GM21526 (cell line): ENCODE results near the gene TLE2.
"Not testable (repeated sequence)": the region's sequence is repeated elsewhere in the genome, so short reads cannot be mapped to it uniquely, and the experiment has no call there.

ENCODE experiments used
- ATAC-seq: cut with Tn5 transposase; IDR thresholded peaks from one replicate; pipeline ENCODE4 v1.9.1; 2021; ENCODE audit warnings: moderate library complexity; ENCODE audit not compliant: unreplicated experiment, low FRiP score

The TLE2 gene

DNA sequence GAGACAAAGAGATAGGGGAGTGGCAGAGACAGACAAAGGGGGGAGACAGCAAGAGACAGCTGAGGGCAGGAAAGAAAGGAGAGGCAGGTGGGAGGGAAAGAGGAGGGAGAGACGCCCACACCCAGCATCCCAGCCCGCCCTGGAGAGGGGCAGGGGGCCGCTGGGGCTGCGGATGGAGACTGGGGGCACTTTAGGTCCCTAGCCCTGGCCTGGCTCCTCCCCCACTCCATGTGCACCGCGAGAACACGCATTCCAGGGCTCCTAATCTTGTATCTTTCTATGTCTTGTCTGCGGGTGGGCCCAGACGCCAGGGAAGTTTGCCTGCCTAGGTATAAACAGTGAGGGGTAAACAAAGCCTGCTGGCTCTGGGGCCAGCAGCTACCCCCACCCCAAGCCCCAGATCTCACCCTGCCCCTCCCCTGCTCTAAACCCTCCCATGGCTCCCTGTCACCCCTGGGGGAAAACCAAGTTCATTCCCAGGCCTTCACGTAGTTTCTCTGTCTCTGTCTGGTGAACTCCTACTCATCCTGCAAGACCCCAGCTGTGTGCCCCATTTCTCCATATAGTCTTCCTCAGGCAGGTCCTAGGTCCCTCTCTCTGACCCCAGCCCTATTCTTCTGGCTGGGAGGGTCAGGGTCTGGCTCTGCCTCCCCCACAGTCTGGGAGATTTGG is 27.5 kb upstream of the TLE2 start:
- ATAC-seq: no peak

DNA sequence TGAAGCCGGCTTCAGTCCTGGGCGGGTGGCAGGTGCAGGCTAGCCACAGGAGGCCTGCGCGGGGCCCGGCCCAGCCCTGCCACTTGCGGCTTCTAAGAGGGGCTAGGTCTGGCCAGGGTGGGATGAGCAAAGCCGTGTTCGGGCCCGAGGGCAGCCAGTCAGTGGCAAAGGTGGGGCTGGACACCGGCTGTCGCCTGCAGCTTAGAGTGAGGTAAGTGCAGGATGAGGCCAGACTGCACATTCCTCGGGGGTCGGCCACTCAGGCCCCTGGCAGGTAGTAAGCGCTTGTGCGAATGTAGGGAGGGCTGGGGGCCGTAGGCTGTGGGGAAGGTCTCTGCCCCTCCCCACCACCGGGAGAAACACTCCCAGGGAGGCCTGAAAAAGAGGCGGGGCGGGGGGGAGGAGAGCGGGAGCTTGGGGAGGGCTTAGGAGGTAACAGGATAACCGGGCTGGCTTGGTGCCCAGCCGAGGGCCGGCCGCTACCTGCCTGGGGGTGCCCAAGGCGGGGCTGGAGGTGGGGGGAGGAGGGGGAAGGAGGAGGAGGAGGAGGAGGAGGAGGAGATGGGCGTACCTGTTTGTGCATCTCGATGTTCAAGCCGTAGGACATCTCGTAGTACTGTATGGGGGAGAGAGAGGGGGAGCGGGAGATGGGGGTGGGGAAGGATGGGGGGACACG is 26.8 kb upstream of the TLE2 start:
- ATAC-seq: no peak

DNA sequence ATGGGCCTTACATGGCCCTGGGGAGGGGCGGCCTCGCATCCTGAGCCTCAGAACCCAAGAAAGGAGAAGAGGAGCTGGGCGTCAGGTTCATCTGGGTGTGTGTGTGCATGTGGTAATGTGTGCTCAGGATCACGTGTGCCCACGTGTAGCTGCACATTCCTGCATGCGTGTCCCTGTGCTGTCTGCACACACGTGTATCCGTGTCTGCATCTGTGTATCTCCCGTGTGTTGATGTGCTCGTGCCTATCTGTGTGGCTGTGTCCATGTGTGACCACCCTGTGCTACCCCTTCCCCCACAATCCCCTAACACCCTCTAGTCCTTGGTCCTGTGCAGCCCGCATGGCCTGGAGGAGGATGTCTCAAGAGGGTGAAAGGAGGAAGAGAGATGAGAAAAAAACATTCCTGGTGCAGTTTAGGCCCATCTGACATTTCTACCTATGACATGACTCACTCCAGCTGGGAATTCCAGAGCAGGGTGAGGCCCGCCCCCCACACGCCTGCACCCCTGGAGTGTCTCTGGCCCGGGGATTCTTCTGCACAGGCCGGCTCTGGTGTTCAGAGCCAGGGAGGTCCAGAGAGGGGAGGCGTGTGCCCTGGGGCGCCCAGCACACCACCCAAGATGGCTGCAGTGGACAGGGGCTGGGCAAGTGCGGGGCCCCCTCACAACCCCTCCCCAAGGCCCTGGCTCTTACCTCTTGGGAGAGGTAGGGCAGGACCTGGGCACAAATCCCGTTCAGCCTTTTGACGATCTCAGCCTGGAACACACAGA is 26.1 kb upstream of the TLE2 start:
- ATAC-seq: no peak

DNA sequence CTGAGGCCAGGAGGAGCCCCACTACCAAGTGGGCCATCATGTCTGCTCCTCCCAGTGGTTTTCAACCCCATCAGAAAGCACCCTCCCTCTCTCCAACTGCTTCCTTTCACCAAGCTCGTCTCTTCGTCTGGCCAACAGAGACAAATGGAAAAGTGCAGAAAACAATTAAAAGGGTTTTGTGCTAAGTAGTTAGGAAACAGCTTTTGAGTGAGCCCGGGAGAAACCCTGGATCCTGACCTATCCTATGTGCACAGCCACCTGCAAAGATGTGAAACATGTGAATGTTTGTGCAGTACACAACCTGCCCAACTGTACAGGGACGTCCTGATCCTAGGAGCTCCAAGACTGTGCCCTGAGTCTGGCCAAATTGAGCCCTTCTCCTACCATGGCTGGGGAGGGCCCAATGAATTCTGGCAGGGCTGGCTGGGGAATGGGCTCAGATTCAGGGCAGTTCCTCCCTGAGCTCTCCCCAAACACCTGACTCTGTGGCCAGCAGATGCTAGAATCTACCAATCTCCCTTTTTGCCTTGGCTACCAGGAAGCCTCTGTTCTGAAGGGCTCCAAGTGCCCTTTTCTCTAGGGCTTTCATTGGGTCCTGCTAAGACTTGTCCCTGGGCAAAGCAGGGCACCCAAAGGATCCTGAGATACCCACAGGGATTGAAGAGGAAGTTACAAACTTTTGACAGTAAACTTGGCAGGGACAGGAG is 25.3 kb upstream of the TLE2 start:
- no peak for ATAC-seq

DNA sequence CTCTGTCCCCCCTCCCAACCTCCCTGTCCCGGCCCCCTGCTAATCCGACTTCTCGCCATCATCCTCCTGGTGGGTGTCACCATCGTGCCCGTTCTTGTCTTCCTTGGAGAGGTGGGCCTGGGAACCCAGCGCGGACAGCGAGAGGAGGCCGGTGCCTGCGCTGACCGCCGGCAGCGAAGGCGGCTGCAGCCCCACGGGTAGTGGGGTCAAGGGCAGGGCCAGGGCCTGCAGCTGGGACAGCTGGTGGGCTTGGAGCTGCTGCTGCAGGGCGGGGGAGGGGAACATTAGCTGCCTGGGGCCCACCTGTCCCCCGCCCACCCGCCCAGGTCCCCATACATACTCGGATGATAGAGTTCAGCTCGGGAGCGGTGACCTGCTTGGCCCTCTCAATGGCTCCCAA is 24.7 kb upstream of the TLE2 start:
- ATAC-seq: no peak

DNA sequence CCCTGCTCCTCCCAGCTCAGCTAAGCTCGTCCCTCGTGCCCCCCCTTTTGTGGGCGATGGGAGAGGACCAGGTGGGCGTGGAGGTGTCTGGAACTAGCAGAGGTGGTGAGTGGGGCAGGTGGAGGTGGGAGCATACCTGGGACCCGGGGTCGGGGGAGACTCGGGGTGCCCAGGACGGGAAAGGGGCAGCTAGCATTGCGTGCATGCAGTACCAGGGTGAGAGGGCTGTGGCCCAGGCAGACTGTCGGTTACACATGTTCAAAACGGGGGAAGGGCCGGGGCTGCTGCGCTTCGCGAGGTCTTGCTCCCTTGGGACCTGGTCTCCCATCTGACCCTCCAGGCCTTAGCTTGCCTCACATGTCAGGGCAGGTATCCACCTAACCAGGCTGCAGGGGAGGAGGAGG is 24.1 kb upstream of the TLE2 start:
- ATAC-seq: no peak

DNA sequence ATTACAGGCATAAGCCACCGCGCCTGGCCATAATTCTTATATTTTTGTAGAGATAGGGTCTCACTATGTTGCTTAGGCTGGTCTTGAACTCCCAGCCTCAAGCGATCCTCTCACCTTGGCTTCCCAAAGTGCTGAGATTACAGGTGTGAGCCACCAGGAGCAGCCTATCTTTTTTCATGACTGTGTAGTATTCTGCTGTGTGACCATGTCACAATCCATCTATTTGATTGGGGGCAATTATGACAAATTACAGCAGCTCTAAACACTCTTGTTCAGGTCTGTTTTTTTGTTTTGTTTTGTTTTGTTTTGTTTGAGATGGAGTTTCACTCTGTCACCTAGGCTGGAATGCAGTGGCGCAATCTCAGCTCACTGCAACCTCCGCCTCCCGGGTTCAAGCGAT is 20.9 kb upstream of the TLE2 start:
- ATAC-seq: not testable (repeated sequence)

DNA sequence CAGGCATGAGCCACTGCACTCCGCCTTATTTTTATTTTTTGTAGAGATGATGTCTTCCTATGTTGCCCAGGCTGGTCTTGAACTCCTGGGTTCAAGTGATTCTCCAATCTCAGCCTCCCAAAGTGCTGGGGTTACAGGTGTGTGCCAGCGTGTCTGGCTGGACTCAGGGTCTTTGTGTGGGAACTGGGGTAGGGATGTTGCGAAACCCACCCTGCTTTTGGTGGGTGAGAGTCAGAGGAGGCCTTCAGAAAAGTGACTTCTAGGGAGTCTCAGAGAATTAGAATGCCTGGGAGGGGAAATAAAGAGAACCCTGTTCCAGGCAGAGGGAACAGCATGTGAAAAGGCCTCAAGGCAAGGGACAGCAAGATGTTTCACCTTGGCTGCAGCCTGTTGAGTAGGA is 20.0 kb upstream of the TLE2 start:
- ATAC-seq: no peak

DNA sequence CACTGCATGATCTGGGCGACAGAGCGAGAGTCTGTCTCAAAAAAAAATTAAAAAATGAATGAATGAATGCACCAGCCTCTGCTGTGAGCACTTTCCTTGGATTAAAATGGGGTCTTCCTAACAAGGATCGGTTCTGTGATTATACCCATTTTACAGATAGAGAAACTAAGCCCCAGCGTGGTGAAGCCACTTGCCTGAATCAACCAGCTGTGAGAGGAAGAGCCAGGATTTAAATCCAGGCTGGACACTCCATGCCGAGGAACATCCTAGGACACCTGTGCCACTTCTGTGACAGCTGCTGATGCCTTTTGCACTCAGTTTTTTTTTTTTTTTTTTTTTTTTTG is 19.1 kb upstream of the TLE2 start:
- no peak for ATAC-seq

DNA sequence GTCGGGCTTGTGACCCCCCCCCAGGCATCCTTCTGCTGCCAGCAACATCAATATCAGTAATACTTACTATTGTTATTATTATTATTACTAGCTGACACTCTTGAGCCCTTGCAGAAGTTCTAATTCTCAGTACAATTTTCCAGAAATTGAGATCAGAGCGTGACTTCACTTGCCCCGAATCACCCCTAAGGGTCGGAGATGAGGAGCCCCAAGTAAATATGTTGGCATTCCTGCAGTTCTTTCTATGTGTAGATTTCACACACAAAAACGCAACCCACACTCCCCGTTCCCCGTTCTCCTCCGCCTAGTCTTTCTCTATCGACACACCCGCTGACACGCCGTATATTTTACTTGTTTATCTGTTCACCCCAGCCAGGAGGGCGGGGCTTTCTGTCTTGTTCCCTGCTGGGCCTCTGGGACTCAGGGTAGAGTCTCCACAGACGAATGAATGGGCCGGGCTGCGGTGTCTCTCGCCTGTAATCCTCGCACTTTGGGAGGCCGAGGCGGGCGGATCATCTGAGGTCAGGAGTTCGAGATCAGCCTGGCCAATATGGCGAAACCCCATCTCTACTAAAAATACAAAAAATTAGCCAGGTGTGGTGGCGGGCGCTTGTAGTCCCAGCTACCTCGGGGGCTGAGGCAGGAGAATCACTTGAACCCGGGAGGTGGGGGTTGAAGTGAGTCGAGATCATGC is 18.6 kb upstream of the TLE2 start:
- ATAC-seq: no peak

DNA sequence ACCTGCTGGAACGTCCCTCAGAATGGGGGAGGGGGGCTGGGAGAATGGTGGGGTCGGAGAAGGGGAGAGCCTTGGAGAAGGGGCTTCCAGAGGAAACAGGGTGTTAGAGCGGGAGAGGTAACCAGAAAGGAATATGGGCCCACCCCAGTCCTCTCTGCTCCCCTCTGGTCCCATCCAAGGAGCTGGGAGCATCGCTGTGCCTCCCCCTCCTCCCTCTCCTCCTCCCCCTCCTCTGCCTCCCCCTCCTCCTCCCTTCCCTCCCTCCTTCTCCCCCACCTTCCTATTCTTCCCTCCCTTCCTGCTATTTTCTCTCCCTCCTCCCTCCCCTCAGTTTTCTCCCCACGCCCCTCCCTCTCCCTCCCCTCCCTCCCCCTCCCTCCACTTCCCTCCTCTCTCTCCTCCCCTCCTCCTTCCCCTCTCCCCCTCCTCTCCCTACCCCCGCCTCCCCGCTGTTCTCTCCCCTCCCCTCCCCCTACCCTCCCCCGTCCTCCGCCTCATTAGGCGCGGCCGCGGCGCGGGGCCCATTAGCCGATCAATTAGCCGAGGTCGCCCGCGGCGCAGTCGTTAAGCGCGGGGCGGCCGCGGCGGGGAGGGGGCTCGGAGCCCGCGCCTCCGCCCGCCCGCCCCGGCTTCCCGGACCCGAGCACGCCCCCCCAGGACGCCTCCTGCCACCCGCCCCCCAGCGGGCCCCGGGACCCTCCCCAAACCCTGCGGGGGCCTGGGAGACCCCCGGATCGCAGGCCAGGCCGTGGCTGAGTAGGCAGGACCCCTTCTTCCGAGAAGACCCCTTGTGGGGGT is 17.8 kb upstream of the TLE2 start:
- ATAC-seq: no peak

DNA sequence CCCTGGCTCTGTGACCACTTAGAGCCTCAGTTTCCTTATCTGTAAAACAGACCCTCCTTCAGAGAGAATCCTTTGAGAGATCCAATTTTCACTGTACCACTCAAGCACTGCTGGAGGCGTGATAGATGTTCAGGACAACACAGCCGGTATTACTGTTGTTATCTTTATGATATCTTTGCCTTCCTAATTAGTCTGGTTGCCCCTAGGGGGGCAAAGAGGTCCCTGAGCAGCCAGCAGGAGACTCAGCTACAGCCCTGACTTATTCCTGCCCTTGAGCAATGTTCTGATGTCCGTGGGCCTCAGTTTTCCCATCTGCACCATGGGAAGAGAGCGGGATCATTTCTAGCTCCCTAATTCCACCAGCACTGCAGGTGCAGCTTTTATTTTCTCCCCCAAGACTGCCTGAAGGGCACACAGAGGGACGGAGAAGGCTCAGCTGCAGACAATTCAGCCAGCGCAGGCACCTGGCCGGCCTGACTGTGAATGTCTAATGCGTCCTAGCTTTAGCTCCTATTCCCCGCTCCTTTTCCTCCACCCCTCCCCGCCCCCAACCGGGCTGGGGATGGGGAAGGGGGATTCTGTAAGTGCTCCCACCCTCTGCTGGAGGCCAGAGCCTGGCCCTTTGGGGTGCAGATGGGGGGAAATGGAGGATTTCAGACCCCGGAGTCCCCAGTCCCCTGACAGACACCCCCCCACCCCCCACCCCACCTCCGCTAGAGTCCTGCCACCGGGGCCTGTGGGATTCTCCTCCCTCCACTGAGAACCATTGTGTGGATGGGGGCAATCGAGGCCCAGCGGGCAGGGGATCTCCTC is 17.0 kb upstream of the TLE2 start:
- no peak for ATAC-seq

DNA sequence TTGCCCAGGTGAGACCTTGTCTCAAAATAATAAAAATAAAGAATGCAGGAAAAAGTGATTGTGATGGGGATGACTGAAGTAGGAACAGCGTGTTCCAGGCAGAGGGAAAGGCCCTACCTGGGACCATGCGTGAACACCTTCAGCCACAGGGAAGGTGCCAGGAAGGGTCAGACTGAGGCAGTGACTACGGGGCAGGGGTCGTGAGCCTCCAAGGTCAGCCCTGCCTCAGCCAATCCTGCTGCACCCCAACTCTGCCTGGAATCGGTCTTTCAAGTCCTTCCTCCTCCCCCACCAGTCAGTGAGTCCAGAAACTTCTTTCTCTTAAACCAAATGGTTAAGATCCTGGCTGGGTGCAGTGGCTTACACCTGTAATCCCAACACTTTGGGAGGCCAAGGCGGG is 16.1 kb upstream of the TLE2 start:
- ATAC-seq: no peak

DNA sequence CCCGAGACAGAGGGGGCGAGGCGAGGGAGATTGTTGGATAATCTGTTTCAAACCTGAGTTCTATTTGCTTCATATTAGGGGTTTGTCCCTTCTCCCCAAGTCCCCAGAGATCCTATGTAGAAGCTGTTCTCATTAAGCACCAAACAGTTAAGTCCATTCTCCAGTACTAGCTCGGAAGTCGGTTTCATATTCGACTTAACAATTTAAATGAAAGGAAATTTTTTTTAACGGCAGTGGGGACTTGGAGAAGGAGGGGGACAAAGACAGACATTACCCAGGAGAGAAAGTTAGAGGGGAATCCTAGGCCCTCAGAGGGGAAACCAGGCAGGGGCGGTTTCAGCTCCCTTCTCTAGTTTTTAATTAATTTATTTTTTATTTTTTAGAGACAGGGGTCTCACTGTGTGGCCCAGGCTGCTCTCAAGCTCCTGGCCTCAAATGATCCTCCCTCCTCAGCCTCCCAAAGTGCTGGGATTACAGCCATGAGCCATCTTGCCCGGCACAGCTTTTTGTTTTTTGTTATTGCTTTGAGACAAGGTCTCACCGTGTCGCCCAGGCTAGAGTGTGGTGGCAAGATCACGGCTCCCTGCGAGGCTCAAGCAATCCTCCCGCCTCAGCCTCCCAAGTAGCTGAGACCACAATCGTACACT is 13.7 kb upstream of the TLE2 start:
- no peak for ATAC-seq

DNA sequence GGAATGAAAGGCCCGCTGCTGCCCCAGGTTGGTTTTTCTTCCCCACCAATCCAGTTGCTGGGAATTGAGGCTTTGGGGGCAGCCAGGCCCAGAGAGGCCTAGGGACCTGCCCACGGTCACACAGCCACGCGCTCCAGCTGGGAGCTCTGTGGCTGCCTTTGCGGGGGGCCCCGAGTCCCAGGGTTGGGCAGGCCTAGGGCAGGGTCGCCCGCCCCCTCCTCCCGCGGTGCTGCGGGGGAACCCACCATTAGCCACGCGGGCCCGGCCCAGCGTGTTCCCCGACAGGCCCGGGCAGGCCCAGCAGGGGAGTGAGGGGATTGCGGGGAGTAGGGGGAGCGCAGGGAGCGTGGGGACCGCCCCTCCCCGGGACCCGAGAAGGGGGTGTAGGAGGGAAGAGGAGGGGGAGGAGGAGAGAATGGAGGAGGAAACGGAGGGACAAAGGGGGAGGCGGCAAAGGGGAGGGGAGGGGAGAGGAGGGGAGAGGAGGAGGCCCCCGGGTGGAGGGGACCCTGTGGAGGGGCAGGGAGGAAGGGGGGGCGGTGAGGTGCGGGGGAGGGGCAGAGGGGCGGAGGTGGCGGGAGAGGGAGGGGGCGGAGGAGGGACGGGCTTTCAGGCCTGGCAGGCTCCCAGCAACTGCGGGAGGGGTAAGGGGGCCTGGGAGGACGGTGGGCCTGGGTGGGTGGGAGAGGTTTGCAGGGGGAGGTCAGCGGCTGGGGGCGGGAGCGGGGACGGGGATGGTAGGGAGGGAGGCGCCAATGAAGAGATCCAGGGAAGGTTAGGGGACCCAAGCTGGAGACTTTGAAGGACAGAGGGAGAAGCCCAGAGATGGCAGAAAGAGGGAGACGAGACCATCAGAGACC is 12.9 kb upstream of the TLE2 start:
- ATAC-seq: no peak

DNA sequence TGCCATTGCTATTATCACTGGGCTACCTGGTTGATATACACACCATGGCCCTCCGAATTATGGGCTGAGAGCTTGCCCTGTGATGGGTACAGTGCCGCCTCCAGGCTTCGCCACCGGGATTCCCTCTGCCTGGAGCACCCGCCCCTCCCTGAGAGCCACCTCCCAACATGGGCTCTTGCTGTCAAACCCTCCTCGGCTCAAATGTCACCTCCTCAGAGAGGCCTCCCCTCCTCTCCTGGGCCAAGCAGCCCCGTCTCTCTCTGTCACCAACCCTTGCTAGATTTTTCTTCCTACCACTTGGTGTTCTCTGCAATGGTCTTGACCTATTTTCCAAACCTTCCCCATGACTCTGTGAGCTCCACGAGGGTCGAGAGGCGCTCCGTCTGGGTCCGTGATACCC is 12.2 kb upstream of the TLE2 start:
- no peak for ATAC-seq

DNA sequence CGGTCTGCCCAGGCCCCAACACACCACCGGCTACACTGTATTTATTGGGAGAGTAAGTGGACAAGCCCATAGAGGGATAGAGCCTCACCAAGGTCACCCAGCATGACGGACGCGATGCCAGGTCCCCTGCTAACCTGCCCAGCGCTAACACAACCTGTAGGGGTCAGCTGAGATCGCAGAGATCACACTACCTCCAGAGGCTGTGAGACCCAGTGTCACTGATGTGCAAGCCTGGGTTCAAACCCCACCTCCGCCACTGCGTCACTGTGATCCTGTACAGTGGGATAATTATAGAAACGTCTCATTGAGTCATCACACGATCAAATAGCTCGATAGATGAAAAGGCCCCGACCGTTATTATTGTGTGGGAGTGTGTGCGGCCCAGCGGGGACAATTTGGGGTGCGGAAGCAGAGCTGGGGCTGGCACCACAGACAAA is 10.6 kb upstream of the TLE2 start:
- no peak for ATAC-seq

DNA sequence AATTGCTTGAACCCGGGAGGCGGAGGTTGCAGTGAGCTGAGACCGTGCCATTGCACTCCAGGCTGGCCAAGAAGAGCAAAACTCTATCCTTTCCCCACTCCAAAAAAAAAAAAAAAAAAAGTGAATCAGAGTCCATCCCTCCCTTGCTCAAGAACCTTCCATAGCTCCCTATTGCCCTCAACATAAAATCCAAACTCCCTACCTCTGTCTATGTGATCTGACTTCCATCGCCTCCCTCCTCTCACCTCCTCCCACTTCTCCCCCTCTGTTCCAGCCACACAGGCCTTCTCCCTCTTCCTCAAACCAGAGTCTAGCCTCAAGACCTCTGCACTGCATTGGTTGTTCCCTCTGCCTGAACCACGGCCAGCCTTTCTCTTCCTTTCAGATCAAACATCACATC is 10.0 kb upstream of the TLE2 start:
- no peak for ATAC-seq
